Uterus (tissue), 2 donors: ENCODE measurements around the gene UTP25.

Experiments used
- CTCF ChIP-seq, 4 experiments: fragments of 200-600 bp in 2 of 4; fragments of 450-650 bp in 2 of 4; sonication (generic) in 2 of 4; IDR thresholded peaks; one replicate each; pipeline ENCODE4 v1.5.1; 2016 to 2019; ENCODE audit warnings: antibody characterized with exemption in 4 of 4, mild to moderate bottlenecking in 2 of 4, moderate library complexity in 1 of 4
- POLR2A ChIP-seq, 2 donors: fragments of 450-650 bp; IDR thresholded peaks; one replicate each; pipeline ENCODE4 v1.6.1; 2016; ENCODE audit warnings: antibody characterized with exemption in 2 of 2, mild to moderate bottlenecking in 1 of 2, moderate library complexity in 1 of 2

- TF ChIP-seq CTCF (IDR thresholded peaks at IDR 0.05) = no peak
- no peak for TF ChIP-seq POLR2A (IDR thresholded peaks at IDR 0.05)
Observed at GRCh38 chr1:209870151-209870831, 42.5 kb downstream of the UTP25 start.
